ENCODE results near the gene UBE2E2. TPM values are rescaled to one million over a fixed set of nuclear protein-coding genes. Genes with fewer than 3 reads are reported as not detected.
A peak's percentile ranks its signal among the peaks of the same experiment; 100 is the strongest.

The UBE2E2 gene
- polyA plus RNA-seq (13.6 and 19.8 TPM in 2 replicates), polyA minus RNA-seq (15.8 and 18.2 TPM in 2 replicates)

- Histone ChIP-seq H2AFZ (ENCODE audit: low read depth, low read length) (peak within 1 kb of the TSS; percentile 52), H4K20me1 (ENCODE audit: insufficient read depth) (no peaks in the 10 kb centered on the region), H3K79me2 (replicated peaks; ENCODE audit: insufficient read depth, low read length) (no peaks in the 10 kb centered on the region), H3K9me2 (ENCODE audit: insufficient read depth, low read length) (no peaks in the 10 kb centered on the region), H3K9me3 (ENCODE audit: low read length) (no peaks in the 10 kb centered on the region), H3K4me3 (ENCODE audit: low read length) (peak within 1 kb of the TSS; percentile 84), H3K4me2 (ENCODE audit: low read length) (peak within 1 kb of the TSS; percentile 73), H3K36me3 (ENCODE audit: insufficient read depth, low read length) (no peaks in the 10 kb centered on the region), H3F3A (ENCODE audit: insufficient read depth, low read length, poor library complexity, severe bottlenecking) (no peaks in the 10 kb centered on the region), H3K27me3 (ENCODE audit: insufficient read depth, low read depth, low read length) (peaks cover 29% of the 10 kb centered on the region), H3K27ac (ENCODE audit: low read length) (no peak within 1 kb of the TSS), H3K9ac (ENCODE audit: low read length) (peak within 1 kb of the TSS; percentile 70)
- TF ChIP-seq REST (IDR thresholded peaks at IDR 0.05; ENCODE audit: borderline replicate concordance) (peak; percentile 20), CTCF (IDR thresholded peaks at IDR 0.05; ENCODE audit: poor library complexity, severe bottlenecking) (peak; percentile 15), EP300 (conservative IDR thresholded peaks at IDR 0.05; ENCODE audit: poor library complexity, severe bottlenecking) (no peak), RAD21 (conservative IDR thresholded peaks at IDR 0.05) (peak; percentile 17), POLR2AphosphoS5 (IDR thresholded peaks at IDR 0.05) (no peak), MXI1 (conservative IDR thresholded peaks at IDR 0.05; ENCODE audit: poor library complexity, severe bottlenecking) (peak; percentile 58)
Observed at GRCh38 chr3:23202921-23203707, at the start of gene UBE2E2. UBE2E2 (plus strand) TSS chr3:23203327.

- Histone ChIP-seq H3K9ac (ENCODE audit: low read length) (no peak overlapping the region), H3K36me3 (ENCODE audit: insufficient read depth, low read length) (no peaks in the 10 kb centered on the region), H3K79me2 (replicated peaks; ENCODE audit: insufficient read depth, low read length) (no peaks in the 10 kb centered on the region), H3K4me3 (ENCODE audit: low read length) (no peak overlapping the region), H3K4me2 (ENCODE audit: low read length) (no peak overlapping the region), H3K9me2 (ENCODE audit: insufficient read depth, low read length) (no peaks in the 10 kb centered on the region), H2AFZ (ENCODE audit: low read depth, low read length) (no peak overlapping the region), H3F3A (ENCODE audit: insufficient read depth, low read length, poor library complexity, severe bottlenecking) (no peaks in the 10 kb centered on the region), H4K20me1 (ENCODE audit: insufficient read depth) (no peaks in the 10 kb centered on the region), H3K27me3 (ENCODE audit: insufficient read depth, low read depth, low read length) (no peaks in the 10 kb centered on the region), H3K9me3 (ENCODE audit: low read length) (no peaks in the 10 kb centered on the region), H3K27ac (ENCODE audit: low read length) (no peak overlapping the region)
- TF ChIP-seq TAF1 (IDR thresholded peaks at IDR 0.05; ENCODE audit: low read depth) (no peak), SMC3 (conservative IDR thresholded peaks at IDR 0.05; ENCODE audit: poor library complexity) (no peak), EP300 (conservative IDR thresholded peaks at IDR 0.05; ENCODE audit: poor library complexity, severe bottlenecking) (no peak), EZH2 (IDR thresholded peaks at IDR 0.05; ENCODE audit: borderline replicate concordance, insufficient read depth, low read length, poor library complexity, severe bottlenecking) (no peak), MXI1 (conservative IDR thresholded peaks at IDR 0.05; ENCODE audit: poor library complexity, severe bottlenecking) (no peak), RAD21 (conservative IDR thresholded peaks at IDR 0.05) (no peak), REST (IDR thresholded peaks at IDR 0.05; ENCODE audit: borderline replicate concordance) (no peak), POLR2AphosphoS5 (IDR thresholded peaks at IDR 0.05) (no peak), CTCF (IDR thresholded peaks at IDR 0.05; ENCODE audit: poor library complexity, severe bottlenecking) (no peak)
Observed at GRCh38 chr3:23153436-23153835, 49.7 kb upstream of the UBE2E2 start.
